CD14-positive monocyte (primary cell): ENCODE data around the gene HAPLN2. TPM values are rescaled to one million over a fixed set of nuclear protein-coding genes. Genes with fewer than 3 reads are reported as not detected.

Experiments used
- DNase-seq, 3 donors: peaks; one replicate each; pipeline ENCODE4 v3.0.0-alpha.2; 2011 to 2022
- H2AFZ ChIP-seq: 2 replicates; pipeline ENCODE4 v1.6.0; 2012; ENCODE audit warnings: mild to moderate bottlenecking, low read depth, low read length, inconsistent platforms; ENCODE audit not compliant: insufficient read depth, poor library complexity, severe bottlenecking
- H3K27ac ChIP-seq, 2 donors: 1 replicate in 1 of 2; 2 replicates in 1 of 2; pipeline ENCODE4 v1.5.1; 2012 to 2013; ENCODE audit warnings: low read length in 2 of 2, control low read depth in 1 of 2, inconsistent platforms in 1 of 2, low read depth in 1 of 2, mild to moderate bottlenecking in 1 of 2
- H3K27me3 ChIP-seq, 2 donors: one replicate each; pipeline versions ENCODE4 v1.6.0 to v1.6.1; 2011 to 2013; ENCODE audit warnings: low read length in 2 of 2; ENCODE audit not compliant: control insufficient read depth in 2 of 2, insufficient read depth in 2 of 2
- H3K36me3 ChIP-seq, 2 donors: replicated peaks in 1 of 2; 1 replicate in 1 of 2; 2 replicates in 1 of 2; pipeline versions ENCODE4 v1.5.1 to v1.6.1; 2012 to 2013; ENCODE audit warnings: low read length in 2 of 2, control low read depth in 1 of 2, inconsistent platforms in 1 of 2, mild to moderate bottlenecking in 1 of 2; ENCODE audit not compliant: insufficient read depth in 2 of 2, control insufficient read depth in 1 of 2
- H3K4me1 ChIP-seq, 2 donors: 1 replicate in 1 of 2; 2 replicates in 1 of 2; pipeline versions ENCODE4 v1.5.1 to v1.6.1; 2012 to 2013; ENCODE audit warnings: low read length in 2 of 2, control low read depth in 1 of 2, inconsistent platforms in 1 of 2, mild to moderate bottlenecking in 1 of 2, moderate library complexity in 1 of 2; ENCODE audit not compliant: insufficient read depth in 2 of 2, control insufficient read depth in 1 of 2
- H3K4me2 ChIP-seq: replicated peaks from 2 replicates; pipeline ENCODE3; 2012; ENCODE audit warnings: low read length, moderate library complexity, mild to moderate bottlenecking; ENCODE audit not compliant: poor library complexity, severe bottlenecking; ENCODE audit errors: extremely low read depth
- H3K4me3 ChIP-seq, 3 experiments: fragments of 200-600 bp in 1 of 3; sonication (generic) in 1 of 3; replicated peaks in 1 of 3; 1 replicate in 2 of 3; 2 replicates in 1 of 3; pipeline ENCODE4 v1.5.1; 2011 to 2013; ENCODE audit warnings: low read length in 3 of 3, mild to moderate bottlenecking in 3 of 3, control low read depth in 2 of 3, low read depth in 2 of 3, inconsistent platforms in 1 of 3, moderate library complexity in 1 of 3
- H3K79me2 ChIP-seq: 2 replicates; pipeline ENCODE4 v1.6.0; 2012; ENCODE audit warnings: mild to moderate bottlenecking, control low read depth, inconsistent platforms, low read length, moderate library complexity; ENCODE audit not compliant: insufficient read depth
- H3K9ac ChIP-seq: 2 replicates; pipeline ENCODE4 v1.6.0; 2017; ENCODE audit warnings: low read length, mild to moderate bottlenecking; ENCODE audit not compliant: insufficient read depth, poor library complexity, severe bottlenecking
- H3K9me3 ChIP-seq, 2 donors: replicated peaks in 1 of 2; 1 replicate in 1 of 2; 2 replicates in 1 of 2; pipeline versions ENCODE4 v1.5.1 to v1.6.1; 2012 to 2013; ENCODE audit warnings: low read length in 2 of 2, control low read depth in 1 of 2; ENCODE audit not compliant: control insufficient read depth in 1 of 2, insufficient read depth in 1 of 2
- H4K20me1 ChIP-seq: 2 replicates; pipeline ENCODE4 v1.6.0; 2012; ENCODE audit warnings: mild to moderate bottlenecking, low read length, control low read depth, moderate library complexity; ENCODE audit not compliant: insufficient read depth
- H3K27ac Mint-ChIP-seq, 7 donors: one replicate each; pipeline ENCODE4 v1.8.0; 2020; ENCODE audit warnings: mild to moderate bottlenecking in 7 of 7, mixed read lengths in 7 of 7, moderate library complexity in 6 of 7, inconsistent platforms in 2 of 7
- H3K27me3 Mint-ChIP-seq, 3 donors: one replicate each; pipeline ENCODE4 v1.8.0; 2021 to 2022; ENCODE audit warnings: low read depth in 3 of 3, mild to moderate bottlenecking in 3 of 3, mixed read lengths in 3 of 3, moderate library complexity in 3 of 3, inconsistent platforms in 1 of 3
- H3K36me3 Mint-ChIP-seq, 2 donors: one replicate each; pipeline ENCODE4 v1.8.0; 2020; ENCODE audit warnings: mixed read lengths in 2 of 2, inconsistent platforms in 1 of 2, mild to moderate bottlenecking in 1 of 2
- H3K4me1 Mint-ChIP-seq: one replicate; pipeline ENCODE4 v1.8.0; 2020; ENCODE audit warnings: mild to moderate bottlenecking, mixed read lengths
- H3K4me3 Mint-ChIP-seq, 2 donors: one replicate each; pipeline ENCODE4 v1.8.0; 2020; ENCODE audit warnings: mild to moderate bottlenecking in 2 of 2, mixed read lengths in 2 of 2, moderate library complexity in 1 of 2
- H3K9me3 Mint-ChIP-seq, 7 donors: one replicate each; pipeline ENCODE4 v1.8.0; 2020 to 2022; ENCODE audit warnings: mixed read lengths in 7 of 7, mild to moderate bottlenecking in 6 of 7, moderate library complexity in 6 of 7, inconsistent platforms in 2 of 7
- WGBS: methylation state at CpG from one replicate; pipeline ENCODE4 v1.1.5; 2013; ENCODE audit warnings: missing lambda C conversion rate; ENCODE audit not compliant: insufficient coverage; 5-methylcytosine and 5-hydroxymethylcytosine counted together
- intact Hi-C, 2 donors: fragments of 100-400 bp; cut with micrococcal nuclease; formaldehyde crosslinking; loops; one replicate each; pipeline versions ENCODE4 v1.15.0 to v1.15.1; 2023
- polyA plus RNA-seq, 3 donors: library from polyadenylated mRNA; depleted of rRNA in 1 of 3; unstranded in 2 of 3; stranded (reverse) in 1 of 3; fragments of 300-500 nt in 2 of 3; fragments of >200 nt in 1 of 3; fragmentation: Illumina TruSeq in 2 of 3; gene quantifications; 1 replicate in 2 of 3; 2 replicates in 1 of 3; pipeline ENCODE4 v1.2.3, GENCODE V29; 2012 to 2021
- TF ChIP-seq, protein P1 (sequence below): fragments of 200-600 bp; IDR thresholded peaks from one replicate; pipeline ENCODE4 v1.8.0; 2022; ENCODE audit warnings: antibody characterized with exemption, mild to moderate bottlenecking

HAPLN2 gene
- polyA plus RNA-seq, 3 donors, result not detected

DNA sequence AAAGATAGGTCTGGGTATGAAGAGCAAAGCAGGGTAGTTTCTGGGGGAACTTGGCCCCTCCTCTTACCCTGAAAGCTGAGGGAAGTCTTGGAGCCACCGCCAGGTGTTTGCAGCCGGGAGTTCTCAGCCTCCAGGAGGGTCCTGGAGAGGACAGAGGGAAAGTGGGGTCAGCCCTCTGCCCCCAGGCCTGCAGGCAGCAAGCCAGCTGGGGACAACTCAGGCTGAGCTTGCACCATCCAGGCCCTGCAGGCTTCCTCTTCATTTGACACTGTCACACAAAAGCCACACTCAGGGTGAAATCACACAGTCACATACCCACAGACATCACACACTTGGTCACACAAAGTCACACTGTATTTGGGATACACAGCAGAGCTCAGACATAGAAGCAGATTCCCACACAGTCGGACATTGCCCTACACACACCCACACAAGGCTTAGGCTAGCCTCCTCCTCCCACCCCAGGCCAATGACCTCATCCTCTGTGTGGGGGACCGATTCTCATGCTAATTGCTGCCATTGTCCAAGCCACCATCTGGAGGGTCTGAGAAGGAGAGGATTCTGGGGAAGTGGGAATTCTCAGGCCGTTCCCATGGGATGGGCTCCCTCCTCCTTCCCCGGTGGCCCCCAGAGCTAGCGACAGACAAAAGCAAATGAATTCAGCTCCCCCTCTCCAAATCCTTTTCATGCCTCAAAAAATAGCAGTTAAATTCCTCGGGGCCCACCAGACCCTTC, 54.3 kb downstream of the HAPLN2 start:
- Histone ChIP-seq H3K79me2 (no peaks in the 10 kb centered on the region), H2AFZ (no peak overlapping the region), H3K27me3 (peaks cover 25 to 63% of the 10 kb centered on the region in 2 donors), H3K9me3 (peaks cover 0 to 11% of the 10 kb centered on the region in 2 donors), H4K20me1 (no peaks in the 10 kb centered on the region), H3K4me2 (no peak overlapping the region), H3K4me1 (peaks cover 0 to 7% of the 10 kb centered on the region in 2 donors), H3K36me3 (no peaks in the 10 kb centered on the region), H3K27ac (no peak overlapping the region), H3K4me3 (no peak overlapping the region), H3K9ac (no peak overlapping the region)
- peaks cover 0 to 11% (median 3%) of the 10 kb centered on the region in 7 donors for H3K9me3 Mint-ChIP-seq
- H3K27me3 Mint-ChIP-seq, result peaks cover 54 to 84% (median 63%) of the 10 kb centered on the region in 3 donors
- H3K36me3 Mint-ChIP-seq, result peaks cover 0 to 4% of the 10 kb centered on the region in 2 donors
- 93% methylated on average over 5 of the region's 8 CpGs for WGBS
- no peak overlapping the region for H3K27ac Mint-ChIP-seq
- H3K4me3 Mint-ChIP-seq, result no peak overlapping the region
- TF ChIP-seq, protein P1, sequence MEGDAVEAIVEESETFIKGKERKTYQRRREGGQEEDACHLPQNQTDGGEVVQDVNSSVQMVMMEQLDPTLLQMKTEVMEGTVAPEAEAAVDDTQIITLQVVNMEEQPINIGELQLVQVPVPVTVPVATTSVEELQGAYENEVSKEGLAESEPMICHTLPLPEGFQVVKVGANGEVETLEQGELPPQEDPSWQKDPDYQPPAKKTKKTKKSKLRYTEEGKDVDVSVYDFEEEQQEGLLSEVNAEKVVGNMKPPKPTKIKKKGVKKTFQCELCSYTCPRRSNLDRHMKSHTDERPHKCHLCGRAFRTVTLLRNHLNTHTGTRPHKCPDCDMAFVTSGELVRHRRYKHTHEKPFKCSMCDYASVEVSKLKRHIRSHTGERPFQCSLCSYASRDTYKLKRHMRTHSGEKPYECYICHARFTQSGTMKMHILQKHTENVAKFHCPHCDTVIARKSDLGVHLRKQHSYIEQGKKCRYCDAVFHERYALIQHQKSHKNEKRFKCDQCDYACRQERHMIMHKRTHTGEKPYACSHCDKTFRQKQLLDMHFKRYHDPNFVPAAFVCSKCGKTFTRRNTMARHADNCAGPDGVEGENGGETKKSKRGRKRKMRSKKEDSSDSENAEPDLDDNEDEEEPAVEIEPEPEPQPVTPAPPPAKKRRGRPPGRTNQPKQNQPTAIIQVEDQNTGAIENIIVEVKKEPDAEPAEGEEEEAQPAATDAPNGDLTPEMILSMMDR, result no peak
- intact Hi-C loops, result loop anchor here in 1 of 2 donors (10.0 kb wide), 1 partner anchor 49 kb away; no protein-coding TSS in a partner anchor
- peaks cover 12% of the 10 kb centered on the region for H3K4me1 Mint-ChIP-seq
- no peak for DNase-seq

Other genes with a start within 250 kb of the HAPLN2 start
- 10 to 100 TPM in 1 of 3 donors, 1 to 10 TPM in 2; 4.5 to 66.4 (median 8.0) TPM for gene MEF2D, start 118.6 kb upstream of the HAPLN2 start, polyA plus RNA-seq
- under 1 TPM in 2 of 3 donors, not detected in 1; 0.03 to 0.24 TPM for gene IQGAP3, start 46.9 kb upstream of the HAPLN2 start, polyA plus RNA-seq
- gene TTC24, start 39.7 kb upstream of the HAPLN2 start, polyA plus RNA-seq, result under 1 TPM in 2 of 3 donors, not detected in 1; 0.14 to 0.31 TPM
- 10 to 100 TPM; 23.7 to 81.7 (median 54.9) TPM for gene NAXE, start 27.6 kb upstream of the HAPLN2 start, polyA plus RNA-seq
- gene GPATCH4, start 17.9 kb upstream of the HAPLN2 start, polyA plus RNA-seq, result 1 to 10 TPM; 2.6 to 5.3 (median 4.9) TPM
- not detected for gene BCAN, start 22.7 kb downstream of the HAPLN2 start, polyA plus RNA-seq
- gene NES, start 58.0 kb downstream of the HAPLN2 start, polyA plus RNA-seq, result not detected
- gene CRABP2, start 86.2 kb downstream of the HAPLN2 start, polyA plus RNA-seq, result 1 to 10 TPM in 1 of 3 donors, under 1 TPM in 1, not detected in 1; 0.23 to 1.8 TPM
- gene METTL25B, start 109.1 kb downstream of the HAPLN2 start, polyA plus RNA-seq, result 10 to 100 TPM in 1 of 3 donors, 1 to 10 TPM in 2; 4.6 to 49.3 (median 4.8) TPM
- gene ISG20L2, start 109.4 kb downstream of the HAPLN2 start, polyA plus RNA-seq, result 10 to 100 TPM; 17.2 to 23.5 (median 18.1) TPM
- 10 to 100 TPM; 28.7 to 47.0 (median 38.4) TPM for gene MRPL24, start 121.7 kb downstream of the HAPLN2 start, polyA plus RNA-seq
- gene HDGF, start 132.3 kb downstream of the HAPLN2 start, polyA plus RNA-seq, result 10 to 100 TPM; 23.9 to 92.4 (median 49.9) TPM
- gene PRCC, start 148.1 kb downstream of the HAPLN2 start, polyA plus RNA-seq, result 10 to 100 TPM; 26.7 to 37.1 (median 29.6) TPM
- gene SH2D2A, start 197.4 kb downstream of the HAPLN2 start, polyA plus RNA-seq, result under 1 TPM in 2 of 3 donors, not detected in 1; 0.17 to 0.20 TPM
- gene INSRR, start 239.7 kb downstream of the HAPLN2 start, polyA plus RNA-seq, result not detected
- under 1 TPM in 1 of 3 donors, not detected in 2; 0.03 TPM for gene NTRK1, start 241.4 kb downstream of the HAPLN2 start, polyA plus RNA-seq